HepG2 (cell line): Measurements from ENCODE around the gene MEG3. TPM values are rescaled to one million over a fixed set of nuclear protein-coding genes. Genes with fewer than 3 reads are reported as not detected.
A peak's percentile ranks its signal among the peaks of the same experiment; 100 is the strongest.

Source experiments
- ATAC-seq: fragments of 200-7000 bp; cut with Tn5 transposase; 3 replicates; pipeline ENCODE4 v1.9.1; 2020; ENCODE audit warnings: mild to moderate bottlenecking, moderate library complexity
- BruUV-seq: library from RNA; stranded (reverse); fragments of 400-500 nt; replicated peaks from 2 replicates; lab custom pipeline; 2021; lab: Mats Ljungman, UMichigan
- CTCF ChIA-PET: fragments of 300-600 bp; formaldehyde crosslinking; extraction: SDS; loops from one replicate; lab custom pipeline; 2021; ENCODE audit warnings: low total read pairs, inconsistent platforms, low intra/inter-chr PET ratio; lab: Yijun Ruan, JAX
- POLR2A ChIA-PET: fragments of 350-600 bp; sonication (Branson Sonifier 250); formaldehyde crosslinking; loops from one replicate; lab custom pipeline; 2020; ENCODE audit warnings: antibody characterized with exemption, inconsistent platforms; lab: Yijun Ruan, JAX
- DNase-seq: peaks from one replicate; pipeline ENCODE4 v3.0.0-alpha.2; 2015; ENCODE audit warnings: low spot score
- FAIRE-seq: peaks from 3 replicates; lab custom pipeline; 2011; peaks lifted over from hg19 to GRCh38; lab: Jason Lieb, UNC
- H2AFZ ChIP-seq: one replicate; pipeline ENCODE4 v1.6.1; 2011; ENCODE audit warnings: low read length, inconsistent platforms
- H3K27ac ChIP-seq: fragments of 300-600 bp; 3 replicates; pipeline ENCODE4 v1.8.0; 2011; ENCODE audit warnings: mixed run types, mild to moderate bottlenecking, mixed read lengths, low read length, inconsistent platforms; ENCODE audit not compliant: insufficient read depth; ENCODE audit errors: extremely low read length
- H3K27me3 ChIP-seq, 2 experiments: fragments of 200-600 bp in 1 of 2; 2 replicates in 1 of 2; 3 replicates in 1 of 2; pipeline versions ENCODE4 v1.6.0 to v1.8.0; 2011; ENCODE audit warnings: low read length in 2 of 2, mild to moderate bottlenecking in 2 of 2, moderate library complexity in 2 of 2, inconsistent platforms in 1 of 2; ENCODE audit not compliant: insufficient read depth in 2 of 2, control insufficient read depth in 1 of 2
- H3K36me3 ChIP-seq, 2 experiments: fragments of 200-600 bp in 1 of 2; replicated peaks in 1 of 2; 2 replicates in 1 of 2; 3 replicates in 1 of 2; pipeline versions ENCODE4 v1.5.1 to v1.8.0; 2011; ENCODE audit warnings: low read length in 2 of 2, inconsistent platforms in 1 of 2; ENCODE audit not compliant: insufficient read depth in 2 of 2, control insufficient read depth in 1 of 2
- H3K4me1 ChIP-seq: 2 replicates; pipeline ENCODE4 v1.5.1; 2012; ENCODE audit warnings: low read length, inconsistent platforms; ENCODE audit not compliant: insufficient read depth
- H3K4me2 ChIP-seq: 2 replicates; pipeline ENCODE4 v1.6.0; 2011; ENCODE audit warnings: low read depth, low read length, inconsistent platforms
- H3K4me3 ChIP-seq, 3 experiments: fragments of 200-600 bp in 1 of 3; sonication (generic), shearing (Covaris generic) in 1 of 3; replicated peaks in 1 of 3; 2 replicates each; pipeline ENCODE4 v1.5.1; 2011 to 2016; ENCODE audit warnings: low read length in 3 of 3, inconsistent platforms in 2 of 3, low read depth in 2 of 3, mild to moderate bottlenecking in 2 of 3, control low read depth in 1 of 3, mixed read lengths in 1 of 3; ENCODE audit not compliant: insufficient read depth in 1 of 3
- H3K79me2 ChIP-seq: one replicate; pipeline ENCODE4 v1.6.1; 2011; ENCODE audit warnings: low read length, inconsistent platforms; ENCODE audit not compliant: insufficient read depth
- H3K9ac ChIP-seq: 2 replicates; pipeline ENCODE4 v1.6.0; 2011; ENCODE audit warnings: mild to moderate bottlenecking, low read depth, low read length, inconsistent platforms; ENCODE audit not compliant: insufficient read depth
- H3K9me3 ChIP-seq: 2 replicates; pipeline ENCODE4 v1.5.1; 2012; ENCODE audit warnings: mild to moderate bottlenecking, low read length
- H4K20me1 ChIP-seq: 2 replicates; pipeline ENCODE4 v1.6.0; 2011; ENCODE audit warnings: inconsistent platforms, mild to moderate bottlenecking, low read length, moderate library complexity; ENCODE audit not compliant: insufficient read depth
- ATM ChIP-seq: fragments of 450-650 bp; IDR thresholded peaks from 2 replicates; pipeline ENCODE4 v1.7.1; 2017; ENCODE audit warnings: mild to moderate bottlenecking, borderline replicate concordance
- EHMT2 ChIP-seq: fragments of 200-600 bp; sonication (generic); IDR thresholded peaks from 2 replicates; pipeline ENCODE4 v1.7.0; 2017; ENCODE audit warnings: antibody characterized with exemption, low read depth, low read length, borderline replicate concordance
- GLI4 ChIP-seq: sonication (generic); formaldehyde crosslinking; IDR thresholded peaks from 2 replicates; pipeline ENCODE4 v1.5.1; 2020; ENCODE audit warnings: missing genetic modification reagents, mild to moderate bottlenecking, moderate library complexity, borderline replicate concordance
- KAT2B ChIP-seq: fragments of 150-350 bp; IDR thresholded peaks from 2 replicates; pipeline ENCODE4 v1.6.1; 2014; ENCODE audit warnings: low read depth, low read length, borderline replicate concordance
- RAD21 ChIP-seq: fragments of 450-650 bp; formaldehyde crosslinking; IDR thresholded peaks from 2 replicates; pipeline ENCODE4 v1.5.0; 2020; ENCODE audit warnings: mild to moderate bottlenecking
- SP1 ChIP-seq, 2 experiments: fragments of 450-650 bp in 1 of 2; sonication (generic) in 1 of 2; formaldehyde crosslinking in 1 of 2; IDR thresholded peaks; 2 replicates each; pipeline versions ENCODE4 v1.4.0 to v1.6.1; 2016 to 2020; ENCODE audit warnings: missing genetic modification reagents in 1 of 2
- SRSF9 ChIP-seq: fragments of 200-400 bp; formaldehyde crosslinking; IDR thresholded peaks from 2 replicates; pipeline ENCODE4 v1.6.1; 2018; ENCODE audit warnings: borderline replicate concordance, mild to moderate bottlenecking, low read depth, low read length; ENCODE audit not compliant: insufficient read depth, poor library complexity, severe bottlenecking
- TBX3 ChIP-seq: fragments of 450-650 bp; IDR thresholded peaks from 2 replicates; pipeline ENCODE4 v1.6.1; 2017; ENCODE audit warnings: antibody characterized with exemption, mild to moderate bottlenecking, inconsistent platforms, borderline replicate concordance
- TCF7L2 ChIP-seq: IDR thresholded peaks from 2 replicates; pipeline ENCODE4 v1.6.1; 2011; ENCODE audit warnings: mild to moderate bottlenecking, low read depth, low read length, moderate library complexity
- ZKSCAN8 ChIP-seq: IDR thresholded peaks from 2 replicates; pipeline ENCODE4 v1.6.1; 2016; ENCODE audit warnings: borderline replicate concordance, missing genetic modification reagents, missing compliant biosample characterization
- ZNF24 ChIP-seq: fragments of 450-650 bp; IDR thresholded peaks from 2 replicates; pipeline ENCODE4 v1.6.1; 2017; ENCODE audit warnings: antibody characterized with exemption, mild to moderate bottlenecking
- ZNF280D ChIP-seq: sonication (generic); formaldehyde crosslinking; IDR thresholded peaks from 2 replicates; pipeline ENCODE4 v1.5.1; 2020; ENCODE audit warnings: mild to moderate bottlenecking, missing genetic modification reagents
- ZNF557 ChIP-seq: sonication (generic); formaldehyde crosslinking; IDR thresholded peaks from 2 replicates; pipeline ENCODE4 v1.4.0; 2020; ENCODE audit warnings: missing genetic modification reagents
- WGBS: methylation state at CpG from one replicate; pipeline ENCODE4 v1.1.6; 2017; ENCODE audit warnings: low lambda C conversion rate; 5-methylcytosine and 5-hydroxymethylcytosine counted together
- in situ Hi-C: cut with HindIII; loops from 2 replicates; pipeline ENCODE4 v1.10.0; 2017; ENCODE audit warnings: low pct_unique_long_range_greater_than_20kb; ENCODE audit not compliant: extremely low pct_ligation_motif_present
- intact Hi-C: fragments of 100-400 bp; cut with micrococcal nuclease; formaldehyde crosslinking; loops from one replicate; pipeline ENCODE4 v1.10.0; 2022; ENCODE audit not compliant: unreplicated experiment
- polyA plus RNA-seq, 8 experiments: library from polyadenylated mRNA; depleted of rRNA in 3 of 8; stranded (reverse) in 7 of 8; unstranded in 1 of 8; fragments of >200 nt; fragmentation: Illumina TruSeq in 4 of 8; extraction: Trizol in 4 of 8; gene quantifications; 2 replicates each; pipeline versions ENCODE4 v1.2.1 to v1.2.3, GENCODE V29; 2011 to 2016; ENCODE audit warnings: low read depth in 4 of 8, missing spikeins in 1 of 8, mixed read lengths in 1 of 8; ENCODE audit not compliant: insufficient read depth in 1 of 8
- total RNA-seq, 5 experiments: library from RNA; depleted of rRNA; stranded (reverse); fragments of >200 nt; fragmentation: Illumina TruSeq; extraction: Trizol; gene quantifications; 2 replicates each; pipeline ENCODE4 v1.2.3, GENCODE V29; 2016; ENCODE audit warnings: low read depth in 1 of 5

MEG3 gene
- total and polyA plus RNA-seq, 2 of the 13 experiments (the other 11 are each of a cell fraction or from before 2014, with no cell fraction given), result 0.17 TPM; not detected in 1

DNA sequence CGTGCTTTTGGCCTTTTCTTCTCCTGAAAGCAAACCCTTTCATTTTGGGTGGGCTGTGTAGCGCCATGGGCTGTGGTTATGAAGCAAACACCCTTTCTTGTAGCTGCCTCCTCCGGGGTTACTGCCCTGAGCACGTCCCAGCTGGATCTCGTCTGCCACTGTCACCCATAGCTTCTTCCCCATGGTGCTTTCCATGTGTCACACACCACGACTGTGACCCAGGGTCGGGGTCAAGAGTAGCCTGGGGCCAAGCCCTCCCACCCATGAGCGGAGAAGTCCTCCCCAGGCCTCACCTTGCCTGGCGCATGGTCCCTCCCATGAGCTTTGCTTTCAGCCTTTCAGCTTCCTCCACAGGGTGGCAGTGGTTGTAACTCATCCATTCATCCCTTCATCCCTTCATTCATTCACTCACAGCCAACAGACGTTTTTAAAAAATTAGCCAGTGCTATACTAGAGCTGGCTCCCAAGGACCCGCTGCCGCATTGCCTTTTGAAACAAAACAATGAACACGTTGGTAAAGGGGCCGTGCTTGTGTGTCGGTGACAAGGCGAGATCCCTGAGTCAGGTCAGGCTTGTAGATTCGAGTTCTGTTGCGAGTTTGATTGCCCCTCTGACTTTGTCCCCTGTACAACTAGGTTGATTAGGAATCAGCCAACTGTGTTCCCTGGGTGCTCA, 29.5 kb downstream of the MEG3 start:
- FAIRE-seq, result no peak
- POLR2A ChIA-PET, result no interaction called here
- intact Hi-C loops, result no loop called here
- H3K27me3 ChIP-seq, result peaks cover 3 to 15% of the 10 kb centered on the region in 2 experiments; a peak in 4 of 5 replicates
- H2AFZ ChIP-seq, result no peak overlapping the region
- H3K4me3 ChIP-seq, result no peak overlapping the region
- H3K79me2 ChIP-seq, result no peaks in the 10 kb centered on the region
- BruUV-seq, result no TSS peak
- 75% methylated on average over 15 of the region's 18 CpGs for WGBS
- no peak overlapping the region for H3K4me2 ChIP-seq
- no peak overlapping the region for H3K9ac ChIP-seq
- no peaks in the 10 kb centered on the region for H3K9me3 ChIP-seq
- TF ChIP-seq SRSF9 (no peak), ZNF24 (peak; percentile 30; the same call in 1 of the 2 replicates)
- TF ChIP-seq, all 625 proteins: peak for 1
- CTCF ChIA-PET, result no interaction called here
- Histone ChIP-seq H3K36me3 (no peaks in the 10 kb centered on the region), H4K20me1 (no peaks in the 10 kb centered on the region), H3K27ac (no peak overlapping the region), H3K4me1 (peaks cover 75% of the 10 kb centered on the region)
- no peak for DNase-seq
- in situ Hi-C loops, result no loop called here
- no peak for ATAC-seq

DNA sequence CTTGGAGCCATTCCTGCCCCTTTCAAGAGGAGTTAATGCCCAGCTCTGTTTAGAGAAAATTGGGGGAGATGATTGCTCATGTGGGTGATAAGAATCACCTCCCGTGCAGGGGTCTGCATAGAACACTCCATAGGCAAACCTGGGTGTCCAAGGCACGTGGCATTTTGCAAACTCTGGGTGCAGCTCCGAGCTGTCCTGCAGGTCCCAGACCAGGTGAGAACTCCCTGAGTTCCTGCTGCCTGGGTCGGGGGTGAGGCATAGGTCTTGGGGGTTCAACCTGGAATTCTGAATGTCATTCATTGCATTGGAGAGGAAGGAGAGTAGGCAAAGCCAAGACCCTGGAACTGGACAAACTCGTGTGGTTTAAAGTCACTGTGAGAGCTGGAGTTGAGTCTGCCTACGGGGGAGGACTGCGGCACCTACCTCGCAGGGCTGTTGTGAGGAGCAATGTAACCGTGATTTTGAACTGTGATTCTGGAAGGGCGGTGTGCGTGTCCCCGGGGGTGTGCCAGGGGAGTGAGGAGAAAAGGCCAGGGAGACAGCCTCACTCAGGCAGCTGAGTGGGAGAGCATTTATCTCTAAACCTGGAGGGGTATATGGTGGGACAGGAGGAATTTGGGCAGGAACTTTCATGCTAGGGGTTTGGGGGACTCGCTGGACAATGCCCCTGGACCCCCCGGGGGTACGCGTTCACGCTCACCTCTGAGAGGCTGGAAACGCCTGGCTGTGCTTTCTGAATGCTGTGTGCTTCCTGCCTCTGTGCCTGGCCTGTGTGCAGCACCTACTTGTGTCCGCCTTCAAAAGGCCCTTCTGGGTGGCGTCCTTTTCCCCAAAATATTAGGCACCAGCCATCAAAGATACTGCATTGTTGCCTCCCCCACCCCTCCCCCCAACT, 30.4 kb downstream of the MEG3 start:
- no peak overlapping the region for H3K4me3 ChIP-seq
- DNase-seq (no peak), ATAC-seq (no peak), FAIRE-seq (no peak)
- no peak overlapping the region for H3K4me2 ChIP-seq
- H2AFZ ChIP-seq, result no peak overlapping the region
- intact Hi-C loops (no loop called here), in situ Hi-C loops (no loop called here)
- H3K79me2 ChIP-seq, result no peaks in the 10 kb centered on the region
- ChIA-PET POLR2A (interaction anchor here (1.5 kb wide), 1 partner anchor 44 kb away, joined by 3 read pairs; no protein-coding TSS in a partner anchor), CTCF (no interaction called here)
- no peaks in the 10 kb centered on the region for H4K20me1 ChIP-seq
- peaks cover 70% of the 10 kb centered on the region for H3K4me1 ChIP-seq
- no peak overlapping the region for H3K27ac ChIP-seq
- no peaks in the 10 kb centered on the region for H3K36me3 ChIP-seq
- H3K9ac ChIP-seq, result no peak overlapping the region
- H3K27me3 ChIP-seq, result peaks cover 6 to 19% of the 10 kb centered on the region in 2 experiments; a peak in 4 of 5 replicates
- H3K9me3 ChIP-seq, result no peaks in the 10 kb centered on the region
- no TSS peak for BruUV-seq
- 84% methylated on average over 19 of the region's 20 CpGs for WGBS
- TF ChIP-seq ATM (no peak), KAT2B (no peak), TBX3 (no peak), TCF7L2 (no peak), ZNF280D (CRISPR knock-in tag) (no peak), SP1 (IDR thresholded peaks at IDR 0.05) (no peak), SP1 (CRISPR knock-in tag; IDR thresholded peaks at IDR 0.05) (no peak), GLI4 (CRISPR knock-in tag) (no peak), EHMT2 (no peak), ZKSCAN8 (no peak), ZNF557 (CRISPR knock-in tag) (no peak), RAD21 (CRISPR knock-in tag) (no peak)
